ENCODE data around the gene TAT. TPM values are rescaled to one million over a fixed set of nuclear protein-coding genes. Genes with fewer than 3 reads are reported as not detected.
"Not testable (repeated sequence)": the region's sequence is repeated elsewhere in the genome, so short reads cannot be mapped to it uniquely, and the experiment has no call there.

Gene TAT
- total RNA-seq, 1 donor from 2014 or later = not detected

DNA sequence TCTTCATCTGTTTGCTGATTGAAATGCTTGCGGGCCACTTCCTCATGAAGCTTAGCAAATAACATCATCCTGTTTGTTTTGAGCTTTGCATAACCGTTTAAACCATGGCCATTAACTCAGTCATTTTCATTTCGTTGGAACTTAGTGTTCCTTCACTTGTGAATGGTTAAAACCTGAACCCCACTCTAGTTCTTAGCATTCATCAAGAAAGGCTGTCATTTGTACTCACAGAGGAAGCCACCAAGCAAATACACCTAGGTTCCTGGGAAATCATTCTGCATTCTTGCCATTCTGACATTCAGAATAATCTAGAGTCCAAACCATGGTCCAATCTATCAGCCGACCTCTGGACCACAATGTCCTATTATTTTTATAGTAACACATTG, 8.4 kb upstream of the TAT start:
- TF ChIP-seq, protein P1, sequence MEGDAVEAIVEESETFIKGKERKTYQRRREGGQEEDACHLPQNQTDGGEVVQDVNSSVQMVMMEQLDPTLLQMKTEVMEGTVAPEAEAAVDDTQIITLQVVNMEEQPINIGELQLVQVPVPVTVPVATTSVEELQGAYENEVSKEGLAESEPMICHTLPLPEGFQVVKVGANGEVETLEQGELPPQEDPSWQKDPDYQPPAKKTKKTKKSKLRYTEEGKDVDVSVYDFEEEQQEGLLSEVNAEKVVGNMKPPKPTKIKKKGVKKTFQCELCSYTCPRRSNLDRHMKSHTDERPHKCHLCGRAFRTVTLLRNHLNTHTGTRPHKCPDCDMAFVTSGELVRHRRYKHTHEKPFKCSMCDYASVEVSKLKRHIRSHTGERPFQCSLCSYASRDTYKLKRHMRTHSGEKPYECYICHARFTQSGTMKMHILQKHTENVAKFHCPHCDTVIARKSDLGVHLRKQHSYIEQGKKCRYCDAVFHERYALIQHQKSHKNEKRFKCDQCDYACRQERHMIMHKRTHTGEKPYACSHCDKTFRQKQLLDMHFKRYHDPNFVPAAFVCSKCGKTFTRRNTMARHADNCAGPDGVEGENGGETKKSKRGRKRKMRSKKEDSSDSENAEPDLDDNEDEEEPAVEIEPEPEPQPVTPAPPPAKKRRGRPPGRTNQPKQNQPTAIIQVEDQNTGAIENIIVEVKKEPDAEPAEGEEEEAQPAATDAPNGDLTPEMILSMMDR (conservative IDR thresholded peaks at IDR 0.05) = no peak
- no peaks in the 10 kb centered on the region for H3K9me3 Mint-ChIP-seq
- no peaks in the 10 kb centered on the region for H3K36me3 Mint-ChIP-seq (ENCODE audit: low read depth)
- no peak for DNase-seq (ENCODE audit: low read depth, low spot score)
- no peak overlapping the region for H3K27ac Mint-ChIP-seq (ENCODE audit: unreplicated experiment)
- H3K4me1 Mint-ChIP-seq = no peaks in the 10 kb centered on the region
- H3K27me3 Mint-ChIP-seq (ENCODE audit: low read depth) = peaks cover 61% of the 10 kb centered on the region
- no peak overlapping the region for H3K4me3 Mint-ChIP-seq

DNA sequence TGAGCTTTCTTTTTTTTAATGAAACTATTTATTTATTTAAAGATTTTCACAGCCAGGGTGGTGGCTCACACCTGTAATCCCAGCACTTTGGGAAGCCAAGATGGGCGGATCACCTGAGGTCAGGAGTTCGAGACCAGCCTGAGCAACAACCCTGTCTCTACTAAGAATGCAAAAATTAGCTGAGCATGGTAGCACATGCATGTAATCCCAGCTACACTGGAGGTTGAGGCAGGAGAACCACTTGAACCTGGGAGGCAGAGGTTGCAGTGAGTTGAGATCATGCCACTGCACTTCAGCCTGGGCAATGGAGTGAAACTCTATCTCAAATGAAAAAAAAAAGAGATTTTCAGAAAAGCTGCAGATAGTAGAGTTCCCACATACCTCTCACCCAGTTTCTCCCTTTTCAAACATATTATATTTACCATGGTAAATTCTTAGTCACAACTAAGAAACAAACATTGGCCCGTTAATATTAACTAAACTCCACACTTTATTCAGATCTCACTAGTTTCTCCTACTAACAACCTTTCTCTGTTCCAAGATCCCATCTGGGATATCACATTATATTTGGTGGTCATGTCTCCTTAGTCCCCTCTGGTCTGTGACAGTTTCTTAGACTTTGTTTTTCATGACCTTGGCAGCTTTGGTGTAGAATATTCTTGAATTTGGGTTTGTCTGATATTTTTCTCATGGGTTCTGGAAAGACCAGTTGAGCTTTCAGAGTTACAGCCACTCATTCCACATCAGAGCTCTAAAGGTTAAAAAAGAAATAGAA, 7.8 kb upstream of the TAT start:
- Mint-ChIP-seq H3K4me1 (no peaks in the 10 kb centered on the region), H3K36me3 (ENCODE audit: low read depth) (no peaks in the 10 kb centered on the region), H3K9me3 (no peaks in the 10 kb centered on the region), H3K27me3 (ENCODE audit: low read depth) (peaks cover 59% of the 10 kb centered on the region), H3K27ac (ENCODE audit: unreplicated experiment) (no peak overlapping the region), H3K4me3 (no peak overlapping the region)
- TF ChIP-seq, protein P1 (conservative IDR thresholded peaks at IDR 0.05) = no peak
- no peak for DNase-seq (ENCODE audit: low read depth, low spot score)

DNA sequence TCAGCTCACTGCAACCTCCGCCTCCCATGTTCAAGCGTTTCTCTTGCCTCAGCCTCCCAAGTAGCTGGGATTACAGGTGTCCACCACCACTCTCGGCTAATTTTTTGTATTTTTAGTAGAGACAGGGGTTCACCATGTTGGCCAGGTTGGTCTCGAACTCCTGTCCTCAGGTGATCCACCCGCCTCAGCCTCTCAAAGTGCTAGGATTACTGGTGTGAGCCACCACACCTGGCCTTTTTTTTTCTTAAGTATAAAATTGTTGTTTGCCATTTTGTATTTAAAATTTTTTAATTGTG, 5.6 kb upstream of the TAT start:
- not testable (repeated sequence) for DNase-seq (ENCODE audit: low read depth, low spot score); H3K36me3 Mint-ChIP-seq (ENCODE audit: low read depth); H3K4me1 Mint-ChIP-seq; H3K9me3 Mint-ChIP-seq; H3K27ac Mint-ChIP-seq (ENCODE audit: unreplicated experiment); H3K4me3 Mint-ChIP-seq
- peaks cover 51% of the 10 kb centered on the region for H3K27me3 Mint-ChIP-seq (ENCODE audit: low read depth)

DNA sequence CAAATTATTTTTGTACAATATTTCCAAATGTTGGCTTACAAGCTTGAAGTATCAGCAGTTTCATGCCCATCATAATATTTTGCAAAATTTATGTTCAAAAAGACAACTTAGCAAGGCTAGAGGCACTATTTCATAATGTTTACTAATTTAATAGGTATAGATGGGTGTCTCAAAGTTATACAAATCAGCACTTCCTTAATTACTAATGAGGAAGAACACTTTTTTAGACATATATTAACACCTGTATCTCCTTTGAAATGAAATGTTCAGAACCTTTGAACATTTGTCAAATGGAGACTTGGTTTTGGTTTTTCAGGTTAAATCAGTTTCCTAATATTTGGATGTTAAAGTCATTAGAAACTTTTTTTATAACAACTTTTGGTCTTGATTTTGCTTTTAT, 2.2 kb downstream of the TAT start:
- no peak for DNase-seq (ENCODE audit: low read depth, low spot score)
- Mint-ChIP-seq H3K27me3 (ENCODE audit: low read depth) (peaks cover 53% of the 10 kb centered on the region), H3K27ac (ENCODE audit: unreplicated experiment) (no peak overlapping the region), H3K36me3 (ENCODE audit: low read depth) (no peaks in the 10 kb centered on the region), H3K9me3 (no peaks in the 10 kb centered on the region), H3K4me3 (no peak overlapping the region), H3K4me1 (no peaks in the 10 kb centered on the region)
- TF ChIP-seq, protein P1 (conservative IDR thresholded peaks at IDR 0.05) = no peak

DNA sequence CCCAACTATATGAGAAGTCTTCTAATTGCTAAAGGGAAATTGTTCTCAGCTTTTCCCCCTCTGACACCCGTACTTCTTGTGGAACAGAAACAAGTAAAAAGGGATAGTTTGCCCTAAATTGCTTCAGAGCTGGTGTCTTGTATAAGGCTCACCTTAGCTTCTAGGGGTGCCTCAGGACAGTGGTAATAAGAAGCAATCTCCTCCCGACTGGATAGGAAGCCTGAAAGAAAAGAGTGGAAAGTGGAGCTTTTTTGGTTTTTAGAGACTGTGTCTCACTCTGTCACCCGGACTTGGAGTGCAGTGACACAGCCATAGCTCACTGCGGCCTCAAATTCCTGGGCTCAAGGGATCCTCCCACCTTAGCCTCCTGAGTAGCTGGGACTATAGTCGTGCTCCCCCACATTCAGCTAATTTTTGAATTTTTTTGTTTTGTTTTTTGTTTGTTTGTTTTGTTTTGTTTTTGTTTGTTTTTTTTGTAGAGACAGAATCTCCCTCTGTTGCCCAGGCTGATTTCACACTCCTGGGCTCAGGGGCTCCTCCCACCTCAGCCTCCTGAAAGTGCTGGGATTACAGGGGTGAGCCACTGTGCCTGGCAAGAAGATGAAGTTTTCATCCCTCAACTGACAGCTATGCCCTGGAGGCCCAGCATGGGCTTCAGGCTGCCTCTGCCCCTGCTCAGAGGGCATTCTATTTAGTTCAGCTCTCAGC, 3.4 kb downstream of the TAT start:
- Mint-ChIP-seq H3K27ac (ENCODE audit: unreplicated experiment) (no peak overlapping the region), H3K4me3 (no peak overlapping the region), H3K36me3 (ENCODE audit: low read depth) (no peaks in the 10 kb centered on the region), H3K9me3 (no peaks in the 10 kb centered on the region), H3K27me3 (ENCODE audit: low read depth) (peaks cover 53% of the 10 kb centered on the region), H3K4me1 (no peaks in the 10 kb centered on the region)
- no peak for DNase-seq (ENCODE audit: low read depth, low spot score)
- TF ChIP-seq, protein P1 (conservative IDR thresholded peaks at IDR 0.05) = no peak

DNA sequence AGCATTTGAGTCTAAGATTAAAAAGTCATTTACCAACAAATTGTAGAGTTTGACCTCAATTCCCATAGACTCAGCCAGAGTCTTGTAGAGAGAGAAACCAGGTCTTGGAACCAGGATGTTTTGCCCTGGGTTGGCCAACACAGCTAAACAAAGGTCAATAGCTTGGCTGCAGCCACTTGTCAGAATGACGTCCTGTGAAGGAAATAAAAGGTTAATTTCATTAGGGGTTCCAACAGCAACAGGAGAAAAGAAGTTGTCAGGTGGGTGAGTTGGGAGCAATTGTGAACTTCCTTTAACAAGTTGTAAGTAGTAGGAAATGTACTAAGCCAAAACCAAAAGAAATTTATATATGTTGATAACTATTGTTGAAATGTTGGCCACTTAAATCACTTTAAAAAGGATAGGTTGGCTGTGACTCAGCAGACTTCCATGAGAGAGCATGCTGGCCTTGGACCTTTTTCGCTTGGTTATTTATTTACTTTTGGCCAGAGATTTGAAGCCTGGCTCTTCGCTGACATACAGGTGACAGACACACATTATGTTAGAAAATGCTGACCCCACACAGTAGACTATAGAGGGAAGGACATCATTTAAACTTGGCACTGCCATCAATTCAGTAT, 4.3 kb downstream of the TAT start:
- Mint-ChIP-seq H3K27me3 (ENCODE audit: low read depth) (peaks cover 49% of the 10 kb centered on the region), H3K36me3 (ENCODE audit: low read depth) (no peaks in the 10 kb centered on the region), H3K9me3 (no peaks in the 10 kb centered on the region), H3K4me3 (no peak overlapping the region), H3K4me1 (no peaks in the 10 kb centered on the region), H3K27ac (ENCODE audit: unreplicated experiment) (no peak overlapping the region)
- DNase-seq (ENCODE audit: low read depth, low spot score) = no peak
- TF ChIP-seq, protein P1 (conservative IDR thresholded peaks at IDR 0.05) = no peak
